Measurements from ENCODE around the gene LRFN4.
A peak's percentile ranks its signal among the peaks of the same experiment; 100 is the strongest.
"Not testable (repeated sequence)": the region's sequence is repeated elsewhere in the genome, so short reads cannot be mapped to it uniquely, and the experiment has no call there.

Gene LRFN4

DNA sequence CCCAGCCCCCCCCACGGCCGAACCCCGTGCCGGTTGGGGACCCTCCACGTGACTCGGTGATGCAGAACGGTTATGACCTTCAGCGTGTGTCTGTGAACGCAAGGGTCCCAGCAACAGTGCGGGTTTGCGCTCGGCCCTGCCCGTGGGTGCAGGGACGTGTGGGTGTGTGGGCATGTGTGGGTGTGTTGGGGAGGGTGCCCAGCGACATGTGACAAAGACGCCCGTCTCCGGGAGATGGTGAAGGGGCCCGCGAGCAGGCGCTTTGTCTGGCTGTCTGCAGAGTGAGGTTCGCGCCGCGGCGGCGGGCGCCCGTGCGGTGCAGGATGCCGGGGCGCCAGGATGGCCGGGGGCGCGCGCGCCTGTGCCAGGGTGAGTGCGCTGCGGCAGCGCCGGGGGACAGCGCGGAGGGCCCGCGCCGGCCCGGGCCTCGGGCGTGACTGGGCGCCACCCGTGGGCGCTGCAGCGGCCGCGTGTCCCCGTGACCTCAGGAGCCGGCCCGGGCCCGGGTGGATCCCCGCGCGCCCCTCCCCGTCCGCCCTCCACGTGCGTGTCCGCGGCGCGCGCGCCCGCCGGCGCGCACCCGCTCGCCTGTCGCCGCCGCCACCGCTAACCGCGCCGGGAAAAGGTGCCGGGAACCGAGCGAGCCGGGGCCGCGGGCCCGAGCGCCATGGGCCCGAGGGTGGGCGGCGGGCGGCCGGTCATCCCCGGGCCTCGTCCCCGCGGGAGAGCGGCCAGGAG, at the start of gene LRFN4:
LRFN4 (plus strand) TSS at position 569 of the 738 bp plus-strand sequence. CDS start 681 bp downstream, outside the sequence.
- peak; percentile 28 for DNase-seq (ENCODE audit: low read depth)

DNA sequence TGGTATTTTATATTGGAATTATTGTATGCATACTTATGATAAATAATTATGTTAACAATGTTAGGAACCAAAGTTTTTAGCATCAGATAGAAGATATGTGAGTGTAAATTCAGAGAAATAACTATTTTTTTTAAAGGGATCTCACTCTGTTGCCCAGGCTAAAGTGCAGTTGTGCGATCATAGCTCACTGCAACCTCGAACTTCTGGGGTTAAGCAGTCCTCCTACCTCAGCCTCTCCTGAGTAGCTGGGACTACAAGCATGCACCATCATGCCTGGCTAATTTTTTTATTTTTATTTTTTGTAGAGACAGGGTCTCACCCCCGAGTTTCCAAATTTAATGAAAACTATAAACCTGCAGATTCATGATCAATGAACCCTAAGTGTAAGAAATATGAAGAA, 47.3 kb upstream of the LRFN4 start:
- DNase-seq (ENCODE audit: low read depth), result no peak

DNA sequence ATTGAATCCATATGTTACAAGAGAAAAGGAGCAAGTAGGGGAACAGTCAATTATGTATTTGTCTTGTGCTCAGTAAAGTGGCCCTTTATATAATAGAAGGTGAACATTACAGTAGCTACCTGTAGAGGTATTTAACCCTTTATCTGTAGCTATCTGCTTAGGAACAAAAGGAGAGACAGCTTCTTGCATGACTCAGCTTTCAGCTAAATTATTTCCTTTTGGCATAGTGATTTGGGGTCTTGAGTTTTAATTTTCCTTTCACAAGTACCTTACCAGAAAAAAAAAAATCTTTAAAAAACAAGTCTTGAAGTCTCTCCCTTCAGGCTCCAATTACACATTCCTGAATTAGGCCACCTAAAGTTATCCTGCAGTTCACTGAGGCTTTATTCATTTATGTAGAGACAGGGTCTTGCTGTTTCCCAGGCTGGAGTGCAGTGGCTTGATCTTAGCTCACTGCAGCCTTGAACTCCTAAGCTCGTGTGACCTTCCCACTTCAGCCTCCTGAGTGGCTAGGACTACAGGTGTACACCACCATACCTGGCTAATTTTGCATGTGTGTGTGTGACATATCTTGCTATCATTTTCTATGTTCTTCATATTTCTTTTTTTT, 46.2 kb upstream of the LRFN4 start:
- no peak for DNase-seq (ENCODE audit: low read depth)

DNA sequence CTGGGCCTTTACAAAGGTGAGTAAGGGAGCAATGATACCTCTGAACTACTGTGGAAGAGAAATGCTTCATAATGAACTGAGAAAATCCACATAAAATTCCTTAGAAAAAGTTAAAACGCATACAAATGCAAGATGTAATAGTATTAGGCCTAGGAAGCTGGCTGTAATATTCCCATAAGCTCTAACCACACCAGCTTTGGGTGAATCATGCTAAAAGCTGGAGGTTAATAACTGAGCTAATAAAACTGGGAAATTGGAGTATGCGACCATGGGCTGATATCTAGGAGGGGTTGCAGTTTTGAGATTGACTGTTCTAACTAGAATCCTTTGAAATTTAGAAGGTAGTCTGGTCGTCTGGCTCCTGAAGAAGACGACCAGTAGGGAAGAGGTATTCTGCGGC, 42.2 kb upstream of the LRFN4 start:
- DNase-seq (ENCODE audit: low read depth), result no peak

DNA sequence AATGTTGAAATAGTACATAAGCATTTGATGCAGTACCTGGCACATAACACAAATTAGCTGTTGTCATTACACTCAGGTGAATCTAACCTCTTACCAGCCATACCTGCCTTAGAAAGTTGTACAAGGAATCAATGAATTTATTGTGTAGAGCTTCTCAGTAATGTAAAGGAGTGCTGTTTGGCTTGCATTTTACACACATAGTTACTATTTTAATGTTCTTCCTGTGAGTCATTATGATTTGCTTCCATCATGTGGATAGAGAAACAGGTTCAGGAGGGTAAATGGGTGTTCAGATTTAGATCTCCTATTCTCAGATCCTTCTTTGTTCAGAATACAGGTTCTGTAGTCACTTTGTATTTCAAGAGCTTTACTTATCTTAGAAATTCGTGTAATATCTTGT, 41.2 kb upstream of the LRFN4 start:
- DNase-seq (ENCODE audit: low read depth), result no peak

DNA sequence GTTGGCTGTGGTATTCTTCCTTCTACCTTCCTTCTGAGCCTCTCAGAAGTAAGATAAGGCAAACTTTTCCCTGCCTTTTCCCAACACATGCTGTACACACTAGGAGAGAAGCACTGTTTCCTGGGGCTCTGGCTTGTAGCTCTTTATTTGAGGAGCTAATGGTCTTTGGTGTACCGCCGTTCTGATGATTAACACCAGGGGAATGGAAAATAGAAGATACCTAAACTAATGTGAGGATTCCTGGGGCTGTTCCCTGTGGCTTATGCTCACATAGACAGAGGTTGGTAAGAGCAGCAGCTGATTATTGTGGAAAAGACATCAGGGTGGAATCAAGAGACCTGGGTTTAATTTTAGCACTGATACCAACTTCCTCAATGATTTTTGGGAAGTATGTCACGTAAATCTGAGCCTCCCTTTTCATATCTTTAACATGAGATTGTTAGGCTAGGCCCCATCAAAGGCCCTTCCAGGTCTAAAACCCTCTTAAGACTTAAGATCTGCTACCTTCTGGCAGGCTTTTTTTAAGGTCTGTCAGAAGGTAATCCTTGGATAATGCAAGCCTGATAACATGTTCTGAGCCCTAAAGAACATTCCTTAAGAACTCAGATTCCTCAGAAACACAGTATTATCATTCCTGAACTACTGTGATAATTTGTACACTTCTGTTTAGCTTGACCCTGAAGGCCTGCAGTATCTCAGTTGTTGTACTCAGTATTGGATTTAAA, 38.5 kb upstream of the LRFN4 start:
- no peak for DNase-seq (ENCODE audit: low read depth)

DNA sequence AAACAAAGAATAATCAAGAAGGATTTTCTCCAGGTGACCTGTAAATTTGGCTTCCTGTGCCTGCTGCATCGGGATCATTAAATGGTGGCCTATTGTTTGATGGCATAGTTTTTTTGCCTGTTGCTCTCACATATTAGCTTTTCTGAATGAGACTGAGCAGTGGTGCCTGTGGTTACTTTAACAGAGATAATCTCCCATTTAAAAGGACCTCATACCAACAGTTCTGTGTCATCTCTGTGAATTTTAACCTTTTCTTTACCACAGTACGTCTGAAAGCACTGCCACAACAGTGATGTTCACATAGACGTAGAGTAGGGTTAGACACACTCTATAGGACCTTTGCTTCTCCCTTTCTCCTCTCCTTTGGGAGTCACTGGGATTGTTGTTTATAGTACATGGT, 36.5 kb upstream of the LRFN4 start:
- no peak for DNase-seq (ENCODE audit: low read depth)

DNA sequence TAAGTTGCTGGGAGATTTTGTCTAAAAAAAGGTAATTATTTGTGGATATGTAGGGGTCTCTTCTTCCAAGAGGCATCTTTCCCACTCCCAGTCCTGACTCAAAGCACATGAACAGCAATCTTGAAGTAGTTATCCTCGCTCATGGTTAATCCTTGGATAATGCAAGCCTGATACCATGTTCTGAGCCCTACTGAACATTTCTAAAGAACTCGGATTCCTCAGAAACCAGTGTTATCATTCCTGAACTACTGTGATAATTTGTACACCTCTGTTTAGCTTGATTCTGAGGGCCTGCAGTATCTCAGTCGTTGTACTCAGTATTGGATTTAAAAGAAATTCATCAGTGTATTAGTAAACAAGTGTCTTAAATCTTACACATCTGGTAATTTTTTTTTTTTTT, 36.0 kb upstream of the LRFN4 start:
- no peak for DNase-seq (ENCODE audit: low read depth)

DNA sequence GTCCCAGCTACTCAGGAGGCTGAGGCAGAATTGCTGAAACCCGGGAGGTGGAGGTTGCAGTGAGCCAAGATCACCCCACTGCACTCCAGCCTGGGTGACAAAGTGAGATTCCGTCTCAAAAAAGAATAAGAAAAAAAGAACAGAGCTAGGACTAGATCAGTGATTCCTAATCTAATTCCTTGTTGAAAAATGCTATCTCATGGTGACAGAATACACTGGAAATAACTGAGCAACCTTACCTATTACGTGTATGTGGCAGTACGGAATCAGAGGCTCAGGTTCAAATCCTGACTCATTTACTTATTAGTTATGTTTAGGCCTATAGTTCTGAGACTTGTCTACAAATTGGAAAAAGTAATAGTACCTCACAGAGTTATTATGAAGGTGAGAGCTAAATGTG, 33.2 kb upstream of the LRFN4 start:
- no peak for DNase-seq (ENCODE audit: low read depth)

DNA sequence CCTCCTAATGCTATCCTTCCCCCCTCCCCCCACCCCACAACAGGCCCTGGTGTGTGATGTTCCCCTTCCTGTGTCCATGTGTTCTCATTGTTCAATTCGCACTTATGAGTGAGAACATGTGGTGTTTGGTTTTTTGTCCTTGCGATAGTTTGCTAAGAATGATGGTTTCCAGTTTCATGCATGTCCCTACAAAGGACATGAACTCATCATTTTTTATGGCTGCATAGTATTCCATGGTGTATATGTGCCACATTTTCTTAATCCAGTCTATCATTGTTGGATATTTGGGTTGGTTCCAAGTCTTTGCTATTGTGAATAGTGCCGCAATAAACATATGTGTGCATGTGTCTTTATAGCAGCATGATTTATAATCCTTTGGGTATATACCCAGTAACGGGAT, 32.3 kb upstream of the LRFN4 start:
- not testable (repeated sequence) for DNase-seq (ENCODE audit: low read depth)

DNA sequence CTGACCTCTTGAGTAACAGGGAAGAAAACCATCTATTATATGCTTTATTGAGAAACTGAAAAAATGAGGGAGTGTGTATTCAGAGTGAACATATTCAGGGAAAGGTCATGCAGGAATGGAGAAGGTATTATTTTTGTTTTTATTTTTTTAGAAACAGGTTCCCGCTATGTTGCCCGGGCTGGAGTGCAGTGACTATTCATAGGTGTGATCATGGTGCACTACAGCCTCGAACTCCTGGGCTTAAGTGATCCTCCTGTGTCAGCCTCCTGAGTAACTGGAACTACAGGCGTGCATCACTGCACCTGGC, 22.4 kb upstream of the LRFN4 start:
- no peak for DNase-seq (ENCODE audit: low read depth)

DNA sequence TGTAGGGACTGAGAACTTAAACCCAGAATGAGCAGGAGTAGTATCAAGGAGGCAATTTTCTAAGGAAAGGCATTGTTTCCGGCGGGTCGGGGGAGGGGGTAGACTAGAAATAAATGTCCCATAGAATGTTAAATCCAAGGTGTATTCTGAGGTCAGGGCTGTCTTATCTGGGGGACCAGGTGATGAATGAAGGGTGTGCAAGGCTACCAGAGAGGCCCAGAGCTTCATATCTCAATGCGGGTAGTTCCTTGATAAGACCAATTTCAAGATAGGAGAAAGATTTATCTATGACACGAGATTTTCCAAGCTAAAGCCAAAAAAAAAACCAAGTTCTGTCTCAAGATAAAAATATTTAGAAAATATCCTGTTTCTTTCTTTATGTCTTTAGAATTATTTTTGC, 21.9 kb upstream of the LRFN4 start:
- DNase-seq (ENCODE audit: low read depth), result no peak

DNA sequence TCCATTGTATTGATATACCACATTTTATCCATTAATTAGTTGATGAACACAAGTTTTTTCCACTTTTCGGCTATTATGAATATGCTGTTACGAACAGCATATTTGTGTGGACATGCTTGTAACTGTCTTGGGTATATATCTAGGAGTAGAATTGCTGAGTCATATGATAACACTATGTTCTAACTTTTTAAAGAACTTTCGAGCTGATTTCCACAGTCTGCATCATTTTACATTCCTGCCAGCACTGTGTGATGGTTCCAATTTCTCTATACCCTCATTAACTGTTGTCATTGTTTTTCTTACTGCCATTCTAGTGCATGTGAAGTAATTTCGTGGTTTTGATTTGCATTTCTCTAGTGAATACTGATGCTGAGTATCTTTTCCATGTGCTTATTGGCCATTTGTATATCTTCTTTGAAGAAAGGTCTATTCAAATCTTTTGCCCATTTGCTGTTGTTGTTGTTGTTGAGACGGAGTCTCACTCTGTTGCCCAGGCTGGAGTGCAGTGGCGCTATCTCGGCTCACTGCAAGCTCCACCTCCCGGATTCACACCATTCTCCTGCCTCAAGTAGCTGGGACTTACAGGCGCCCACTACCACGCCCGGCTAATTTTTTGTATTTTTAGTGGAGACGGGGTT, 21.0 kb upstream of the LRFN4 start:
- DNase-seq (ENCODE audit: low read depth), result no peak

DNA sequence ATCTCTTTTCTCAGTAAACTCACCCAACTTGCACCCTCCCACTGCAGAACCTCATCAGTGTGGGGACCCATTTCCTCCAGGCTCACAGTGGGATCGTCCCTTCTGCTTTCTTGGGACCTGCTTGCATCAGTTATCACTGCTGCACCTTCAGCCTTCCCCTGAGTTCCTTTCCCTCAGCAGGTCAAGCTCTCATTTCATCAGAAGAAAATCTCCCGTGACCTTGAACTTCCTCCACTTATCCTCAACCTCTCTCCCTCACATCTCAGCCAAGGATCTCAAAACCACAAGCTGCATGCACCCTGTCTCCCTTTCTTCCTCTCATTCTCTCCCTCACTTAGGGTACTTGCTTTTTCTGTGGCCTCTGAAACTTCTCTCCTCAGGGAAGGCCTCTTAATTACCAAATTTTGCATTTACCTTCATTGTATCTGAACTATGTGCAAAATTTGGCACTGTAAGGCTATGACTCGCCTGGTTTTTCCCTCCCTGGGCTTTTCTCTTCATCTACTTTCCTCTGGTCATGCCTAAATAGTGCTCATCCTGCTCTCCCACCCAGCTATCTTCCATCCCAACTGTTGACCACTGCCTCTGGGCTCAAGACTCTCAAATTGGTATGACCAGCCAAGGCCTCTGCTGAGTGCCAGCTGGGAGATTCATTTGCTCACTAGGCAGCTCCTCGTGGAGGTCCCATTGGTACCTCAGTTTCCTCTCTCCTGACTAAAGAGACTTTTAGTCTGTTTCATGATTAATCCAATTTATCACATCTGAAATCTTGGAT, 16.4 kb upstream of the LRFN4 start:
- DNase-seq (ENCODE audit: low read depth), result no peak

DNA sequence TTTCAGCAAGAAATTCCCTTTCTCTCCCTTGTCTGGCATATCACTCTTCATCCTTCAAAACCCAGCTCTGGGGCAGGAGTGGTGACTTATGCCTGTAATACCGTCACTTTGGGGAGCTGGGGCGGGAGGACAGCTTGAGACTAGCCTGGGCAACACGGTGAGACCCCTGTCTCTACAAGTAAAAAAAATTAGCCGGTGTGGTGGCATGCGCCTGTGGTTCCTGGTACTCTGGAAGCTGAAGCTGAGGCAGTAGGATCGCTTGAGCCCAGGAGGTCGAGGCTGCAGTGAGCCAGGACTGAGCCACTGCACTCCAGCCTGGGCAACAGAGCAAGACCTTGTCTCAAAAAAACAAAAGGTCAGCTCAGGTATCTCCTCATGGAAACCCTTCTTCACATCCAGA, 15.0 kb upstream of the LRFN4 start:
- no peak for DNase-seq (ENCODE audit: low read depth)

DNA sequence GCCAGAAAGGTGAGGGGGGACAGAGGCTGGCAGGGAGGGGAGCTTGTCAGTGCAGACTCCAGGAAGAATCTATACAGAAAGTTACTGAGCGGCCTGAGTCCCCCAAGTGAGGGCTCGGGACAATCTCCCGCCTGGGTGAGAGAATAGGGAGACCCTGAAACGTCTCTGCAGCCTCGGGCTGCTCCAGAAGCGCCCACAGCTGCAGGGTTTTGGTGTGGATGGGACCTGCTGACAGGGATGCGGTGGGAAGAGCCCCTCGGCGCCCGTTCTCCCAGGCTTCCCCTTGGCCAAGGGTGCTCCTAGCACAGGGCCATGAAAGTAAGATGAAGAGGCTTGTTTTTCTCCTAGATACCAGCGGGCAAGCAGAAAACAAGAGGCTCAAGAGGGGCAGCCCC, 14.4 kb upstream of the LRFN4 start:
- no peak for DNase-seq (ENCODE audit: low read depth)

DNA sequence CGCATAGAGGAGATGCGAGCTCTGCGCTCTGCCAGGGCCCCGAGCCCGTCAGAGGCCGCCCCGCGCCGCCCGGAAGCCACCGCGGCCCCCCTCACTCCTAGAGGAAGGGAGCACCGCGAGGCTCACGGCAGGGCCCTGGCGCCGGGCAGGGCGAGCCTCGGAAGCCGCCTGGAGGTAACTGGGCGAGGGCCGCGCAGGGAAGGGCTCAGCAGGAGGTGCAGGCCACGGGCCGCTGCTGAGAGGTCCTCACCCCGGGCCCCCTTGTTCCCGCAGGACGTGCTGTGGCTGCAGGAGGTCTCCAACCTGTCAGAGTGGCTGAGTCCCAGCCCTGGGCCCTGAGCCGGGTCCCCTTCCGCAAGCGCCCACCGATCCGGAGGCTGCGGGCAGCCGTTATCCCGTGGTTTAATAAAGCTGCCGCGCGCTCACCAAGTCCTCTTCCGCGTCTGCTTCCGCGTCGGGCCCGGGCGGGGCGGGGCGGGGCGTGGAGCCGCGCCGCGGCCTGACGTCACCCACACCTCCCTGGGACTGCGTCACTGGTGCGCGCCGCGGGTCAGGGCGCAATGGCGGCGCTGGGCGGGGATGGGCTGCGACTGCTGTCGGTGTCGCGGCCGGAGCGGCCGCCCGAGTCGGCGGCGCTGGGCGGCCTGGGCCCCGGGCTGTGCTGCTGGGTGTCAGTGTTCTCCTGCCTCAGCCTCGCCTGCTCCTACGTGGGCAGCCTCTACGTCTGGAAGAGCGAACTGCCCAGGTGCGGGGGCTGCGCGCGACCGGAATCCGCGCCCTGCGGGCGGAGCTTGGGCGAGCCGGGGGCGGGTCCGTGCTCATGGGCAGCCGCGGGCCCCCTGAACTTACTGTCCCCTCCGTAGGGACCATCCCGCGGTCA, 13.7 kb upstream of the LRFN4 start, which contains the start of gene RCE1:
RCE1 (plus strand) TSS at position 546 of the 880 bp plus-strand sequence; CDS start at position 561, 15 bp downstream.
- DNase-seq (ENCODE audit: low read depth), result peak; percentile 85

DNA sequence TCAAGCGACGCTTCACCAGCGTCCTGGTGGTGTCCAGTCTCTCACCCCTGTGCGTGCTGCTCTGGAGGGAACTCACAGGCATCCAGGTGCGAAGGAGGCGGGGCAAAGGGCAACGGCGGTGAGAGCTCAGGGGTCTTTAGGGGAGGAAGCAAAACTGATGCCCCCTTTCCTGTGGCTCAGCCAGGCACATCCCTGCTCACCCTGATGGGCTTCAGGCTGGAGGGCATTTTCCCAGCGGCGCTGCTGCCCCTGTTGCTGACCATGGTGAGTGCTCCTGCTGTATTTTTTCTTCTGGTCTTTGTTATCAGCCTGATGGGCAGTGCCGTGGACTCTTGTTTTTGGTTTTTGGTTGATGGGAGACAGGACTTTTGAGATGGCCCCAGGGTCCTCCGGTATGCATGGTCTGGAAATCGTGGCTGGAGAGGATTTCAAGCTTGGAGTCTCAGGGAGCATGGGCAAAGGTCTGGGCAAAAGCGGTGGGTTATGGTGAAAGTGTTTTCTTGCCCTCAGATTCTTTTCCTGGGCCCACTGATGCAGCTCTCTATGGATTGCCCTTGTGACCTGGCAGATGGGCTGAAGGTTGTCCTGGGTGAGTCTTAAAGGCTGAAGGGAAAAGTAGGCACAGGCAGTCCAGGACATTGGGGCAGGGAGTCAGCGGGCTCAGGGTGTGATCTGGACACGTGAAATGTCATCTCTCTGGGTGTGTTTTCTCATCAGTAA, 12.9 kb upstream of the LRFN4 start:
- DNase-seq (ENCODE audit: low read depth), result no peak

DNA sequence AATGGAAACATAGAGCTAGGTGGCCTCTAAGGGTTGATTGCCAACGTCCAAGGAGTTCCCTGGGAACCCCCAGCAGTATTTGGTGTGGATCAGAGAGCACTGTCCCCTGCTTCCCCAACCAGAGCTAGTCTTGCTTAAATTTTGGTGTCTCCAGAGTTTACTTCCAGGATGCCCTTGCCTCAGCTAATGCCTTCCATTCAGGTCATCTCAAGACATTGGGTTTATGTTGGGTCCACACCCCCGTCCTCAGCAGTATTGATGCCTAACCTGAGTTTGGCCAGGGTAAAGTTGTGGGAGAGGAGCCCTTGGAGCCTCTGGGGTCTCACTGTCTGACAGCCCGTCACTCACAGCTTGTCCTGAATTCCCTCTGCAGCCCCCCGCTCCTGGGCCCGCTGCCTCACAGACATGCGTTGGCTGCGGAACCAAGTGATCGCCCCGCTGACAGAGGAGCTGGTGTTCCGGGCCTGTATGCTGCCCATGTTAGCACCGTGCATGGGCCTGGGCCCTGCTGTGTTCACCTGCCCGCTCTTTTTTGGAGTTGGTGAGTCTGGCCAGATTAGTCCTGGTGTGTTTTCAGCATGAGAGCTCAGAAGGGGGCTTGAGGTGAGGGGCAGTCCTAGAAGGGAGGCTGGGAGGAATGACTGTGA, 12.2 kb upstream of the LRFN4 start:
- DNase-seq (ENCODE audit: low read depth), result no peak

Data from stimulated activated CD8-positive, alpha-beta memory T cell treated with anti-CD3 and anti-CD28 coated beads, Interleukin-4, amount 100 ng/mL, for 24 hours (primary cell).